Caco-2 (cell line): ENCODE data around the gene PDE4D. TPM values are rescaled to one million over a fixed set of nuclear protein-coding genes. Genes with fewer than 3 reads are reported as not detected.

Source experiments
- BruUV-seq: library from RNA; stranded (reverse); fragments of 400-500 nt; replicated peaks from 2 replicates; lab custom pipeline; 2021; lab: Mats Ljungman, UMichigan
- CTCF ChIA-PET: fragments of 300-600 bp; sonication (Branson Sonifier 250); formaldehyde crosslinking; loops from one replicate; lab custom pipeline; 2022; ENCODE audit warnings: antibody characterized with exemption; lab: Charles Lee
- POLR2A ChIA-PET: fragments of 300-600 bp; sonication (Branson Sonifier 250); formaldehyde crosslinking; loops from one replicate; lab custom pipeline; 2022; ENCODE audit warnings: antibody characterized with exemption; lab: Charles Lee
- DNase-seq, 2 experiments: peaks; one replicate each; pipeline versions ENCODE4 v3.0.0 to v3.0.0-alpha.2; 2020 to 2022
- H3K27me3 ChIP-seq: replicated peaks from 2 replicates; pipeline ENCODE4 v1.6.0; 2011; ENCODE audit warnings: low read length; ENCODE audit not compliant: control insufficient read depth, insufficient read depth
- H3K36me3 ChIP-seq: 2 replicates; pipeline ENCODE4 v1.5.1; 2011; ENCODE audit warnings: low read length; ENCODE audit not compliant: control insufficient read depth, insufficient read depth
- H3K4me1 ChIP-seq: fragments of 250-450 bp; sonication (Bioruptor Pico); 2 replicates; pipeline ENCODE4 v1.5.1; 2020; ENCODE audit warnings: mild to moderate bottlenecking
- H3K4me3 ChIP-seq: 2 replicates; pipeline ENCODE4 v1.5.1; 2011; ENCODE audit warnings: low read depth, mild to moderate bottlenecking, control low read depth, low read length
- H3K9me3 ChIP-seq: fragments of 250-450 bp; sonication (Bioruptor Pico); 2 replicates; pipeline ENCODE4 v1.5.1; 2020; ENCODE audit warnings: mild to moderate bottlenecking, moderate library complexity
- H3K27ac Mint-ChIP-seq: one replicate; pipeline ENCODE4 v1.8.0; 2022; ENCODE audit warnings: mixed read lengths; ENCODE audit not compliant: unreplicated experiment
- H3K27me3 Mint-ChIP-seq: one replicate; pipeline ENCODE4 v1.8.0; 2022; ENCODE audit warnings: mixed read lengths; ENCODE audit not compliant: insufficient read depth, unreplicated experiment
- H3K36me3 Mint-ChIP-seq: one replicate; pipeline ENCODE4 v1.8.0; 2022; ENCODE audit warnings: mild to moderate bottlenecking, mixed read lengths; ENCODE audit not compliant: insufficient read depth, unreplicated experiment
- H3K4me1 Mint-ChIP-seq: one replicate; pipeline ENCODE4 v1.8.0; 2022; ENCODE audit warnings: low read depth, mixed read lengths; ENCODE audit not compliant: unreplicated experiment
- H3K4me3 Mint-ChIP-seq: one replicate; pipeline ENCODE4 v1.8.0; 2022; ENCODE audit warnings: mild to moderate bottlenecking, moderate library complexity, mixed read lengths; ENCODE audit not compliant: unreplicated experiment
- H3K9me3 Mint-ChIP-seq: one replicate; pipeline ENCODE4 v1.8.0; 2022; ENCODE audit warnings: mixed read lengths; ENCODE audit not compliant: unreplicated experiment
- intact Hi-C: fragments of 100-400 bp; cut with micrococcal nuclease; formaldehyde crosslinking; loops from one replicate; pipeline ENCODE4 v1.10.0; 2022; ENCODE audit not compliant: unreplicated experiment
- total RNA-seq: library from RNA; stranded (reverse); gene quantifications from 2 replicates; pipeline ENCODE4 v1.2.3, GENCODE V29; 2022
- TF ChIP-seq, protein P1 (sequence below), 2 experiments: fragments of 200-600 bp in 1 of 2; IDR thresholded peaks; 1 replicate in 1 of 2; 2 replicates in 1 of 2; pipeline versions ENCODE4 v1.5.1 to v1.8.0; 2011 to 2022; ENCODE audit warnings: antibody characterized with exemption in 1 of 2, control low read depth in 1 of 2, inconsistent platforms in 1 of 2, low read depth in 1 of 2, low read length in 1 of 2, mild to moderate bottlenecking in 1 of 2, moderate library complexity in 1 of 2; ENCODE audit not compliant: insufficient read depth in 1 of 2, severe bottlenecking in 1 of 2, unreplicated experiment in 1 of 2

The PDE4D gene
- total RNA-seq, 1 experiment from 2014 or later: 89.8 TPM

DNA sequence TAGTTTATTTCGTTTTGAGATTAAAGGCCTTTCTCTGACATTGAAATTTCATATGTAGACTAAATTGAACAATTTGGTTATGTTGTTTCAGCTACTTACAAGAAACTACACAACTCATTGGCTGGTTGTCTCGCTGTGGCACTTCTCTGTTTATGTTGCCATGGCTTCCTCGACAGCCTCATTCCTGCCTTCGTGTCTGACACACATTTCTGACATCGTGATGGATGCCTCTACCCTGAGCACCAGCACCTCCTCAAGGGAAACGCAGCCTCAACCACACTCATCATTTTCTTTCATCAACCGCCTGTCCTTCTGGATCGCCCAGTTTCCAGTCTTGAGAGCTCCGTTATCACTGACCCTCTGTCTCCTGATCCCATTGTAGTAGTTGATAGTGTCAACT is 562.8 kb downstream of the PDE4D start:
- intact Hi-C loops: no loop called here
- no peak overlapping the region for H3K4me3 Mint-ChIP-seq
- no peak for DNase-seq
- ChIA-PET POLR2A (no interaction called here), CTCF (no interaction called here)
- TF ChIP-seq, protein P1, sequence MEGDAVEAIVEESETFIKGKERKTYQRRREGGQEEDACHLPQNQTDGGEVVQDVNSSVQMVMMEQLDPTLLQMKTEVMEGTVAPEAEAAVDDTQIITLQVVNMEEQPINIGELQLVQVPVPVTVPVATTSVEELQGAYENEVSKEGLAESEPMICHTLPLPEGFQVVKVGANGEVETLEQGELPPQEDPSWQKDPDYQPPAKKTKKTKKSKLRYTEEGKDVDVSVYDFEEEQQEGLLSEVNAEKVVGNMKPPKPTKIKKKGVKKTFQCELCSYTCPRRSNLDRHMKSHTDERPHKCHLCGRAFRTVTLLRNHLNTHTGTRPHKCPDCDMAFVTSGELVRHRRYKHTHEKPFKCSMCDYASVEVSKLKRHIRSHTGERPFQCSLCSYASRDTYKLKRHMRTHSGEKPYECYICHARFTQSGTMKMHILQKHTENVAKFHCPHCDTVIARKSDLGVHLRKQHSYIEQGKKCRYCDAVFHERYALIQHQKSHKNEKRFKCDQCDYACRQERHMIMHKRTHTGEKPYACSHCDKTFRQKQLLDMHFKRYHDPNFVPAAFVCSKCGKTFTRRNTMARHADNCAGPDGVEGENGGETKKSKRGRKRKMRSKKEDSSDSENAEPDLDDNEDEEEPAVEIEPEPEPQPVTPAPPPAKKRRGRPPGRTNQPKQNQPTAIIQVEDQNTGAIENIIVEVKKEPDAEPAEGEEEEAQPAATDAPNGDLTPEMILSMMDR (IDR thresholded peaks at IDR 0.05; ENCODE audit: insufficient read depth in 1 of 2, low read depth in 1 of 2, low read length in 1 of 2, severe bottlenecking in 1 of 2, unreplicated experiment in 1 of 2): no peak
- no peaks in the 10 kb centered on the region for H3K4me1 ChIP-seq
- no peaks in the 10 kb centered on the region; the same call in 1 of the 2 replicates for H3K27me3 ChIP-seq
- no peaks in the 10 kb centered on the region for H3K27me3 Mint-ChIP-seq
- H3K36me3 ChIP-seq: no peaks in the 10 kb centered on the region
- H3K9me3 ChIP-seq: no peaks in the 10 kb centered on the region
- no peaks in the 10 kb centered on the region for H3K36me3 Mint-ChIP-seq
- H3K4me1 Mint-ChIP-seq: no peaks in the 10 kb centered on the region
- H3K27ac Mint-ChIP-seq: no peak overlapping the region
- peaks cover 10% of the 10 kb centered on the region for H3K9me3 Mint-ChIP-seq
- BruUV-seq: no TSS peak
- H3K4me3 ChIP-seq: no peak overlapping the region

DNA sequence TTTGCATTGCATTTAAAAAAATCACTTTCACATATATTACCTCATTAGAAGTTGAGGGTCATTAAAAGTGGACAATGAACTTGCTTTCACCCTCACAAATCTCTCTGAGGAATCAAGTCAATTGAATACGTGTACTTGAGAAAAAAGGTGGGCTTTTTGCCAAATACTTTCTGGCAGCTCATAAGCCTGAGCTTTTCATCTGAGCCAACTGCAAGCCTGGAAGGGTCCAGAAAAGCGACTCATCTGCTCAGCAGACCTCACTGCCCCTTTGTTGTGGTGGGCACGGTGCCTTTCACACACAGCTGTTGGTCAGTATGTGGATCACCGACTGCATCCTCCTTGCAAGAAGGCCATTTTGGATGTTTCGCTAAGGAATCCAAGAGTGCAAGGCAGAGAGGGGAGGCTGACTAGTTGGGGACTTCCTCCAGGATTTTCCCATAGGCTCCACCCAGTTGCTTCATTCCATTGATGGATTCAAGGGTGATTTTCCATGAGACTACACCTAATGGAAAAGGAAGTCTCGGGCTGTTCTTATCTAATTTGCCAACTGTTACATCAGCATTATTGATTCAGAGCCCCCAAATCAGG is 564.7 kb downstream of the PDE4D start:
- H3K36me3 ChIP-seq: no peaks in the 10 kb centered on the region
- TF ChIP-seq, protein P1 (IDR thresholded peaks at IDR 0.05; ENCODE audit: insufficient read depth in 1 of 2, low read depth in 1 of 2, low read length in 1 of 2, severe bottlenecking in 1 of 2, unreplicated experiment in 1 of 2): no peak
- ChIA-PET CTCF (interaction anchor here (0.6 to 1.0 kb wide), 2 partner anchors 14 to 20 kb away, joined by 3 read pairs; no protein-coding TSS in a partner anchor), POLR2A (no interaction called here)
- H3K9me3 ChIP-seq: no peaks in the 10 kb centered on the region
- BruUV-seq: no TSS peak
- no peak for DNase-seq
- no peaks in the 10 kb centered on the region; the same call in 1 of the 2 replicates for H3K27me3 ChIP-seq
- H3K27ac Mint-ChIP-seq: no peak overlapping the region
- H3K4me3 Mint-ChIP-seq: no peak overlapping the region
- H3K27me3 Mint-ChIP-seq: no peaks in the 10 kb centered on the region
- no peaks in the 10 kb centered on the region for H3K36me3 Mint-ChIP-seq
- peaks cover 7% of the 10 kb centered on the region for H3K4me1 ChIP-seq
- H3K4me1 Mint-ChIP-seq: peaks cover 4% of the 10 kb centered on the region
- peaks cover 10% of the 10 kb centered on the region for H3K9me3 Mint-ChIP-seq
- intact Hi-C loops: no loop called here
- H3K4me3 ChIP-seq: no peak overlapping the region

DNA sequence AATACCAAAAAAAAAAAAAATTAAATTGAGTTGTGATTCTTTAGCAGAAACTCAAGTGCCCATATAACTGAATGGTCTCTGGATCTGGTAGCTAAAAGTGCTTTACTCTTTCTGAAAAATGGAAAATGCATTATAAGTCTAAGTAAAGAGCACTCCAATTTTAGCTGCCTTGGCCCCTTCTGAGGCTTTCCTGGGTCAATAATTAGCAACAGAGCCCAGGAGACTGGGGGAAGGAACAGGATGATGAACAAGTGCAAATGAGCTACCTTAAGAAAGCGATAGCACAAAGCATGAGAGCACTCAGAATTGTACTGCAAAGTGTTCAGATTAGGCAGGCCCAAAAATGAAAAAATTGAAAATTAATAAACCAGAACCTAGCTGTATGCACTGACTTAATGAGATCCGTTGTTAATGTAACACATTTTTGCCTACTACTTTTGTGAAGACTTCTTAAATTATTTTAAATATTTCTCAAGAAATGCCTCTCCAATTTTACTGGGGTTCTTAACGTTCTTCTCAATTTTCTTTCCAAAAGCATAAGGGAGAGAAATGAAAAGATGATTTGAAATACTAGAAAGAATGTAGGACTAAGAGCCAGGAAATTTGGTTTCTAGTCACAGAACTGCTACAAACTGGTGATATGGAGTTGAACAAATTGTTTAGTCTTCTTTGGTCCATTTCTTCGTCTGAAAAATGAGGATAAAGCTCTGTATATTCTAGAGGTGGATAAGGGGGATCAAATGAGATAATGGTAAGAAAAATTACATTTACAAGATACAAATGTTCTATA is 566.1 kb downstream of the PDE4D start:
- no peak overlapping the region for H3K4me3 Mint-ChIP-seq
- ChIA-PET CTCF (interaction anchor here (0.7 kb wide), 1 partner anchor 272 kb away, joined by 3 read pairs; no protein-coding TSS in a partner anchor), POLR2A (no interaction called here)
- no peak for DNase-seq
- TF ChIP-seq, protein P1 (IDR thresholded peaks at IDR 0.05; ENCODE audit: insufficient read depth in 1 of 2, low read depth in 1 of 2, low read length in 1 of 2, severe bottlenecking in 1 of 2, unreplicated experiment in 1 of 2): no peak
- no peaks in the 10 kb centered on the region for H3K27me3 Mint-ChIP-seq
- H3K4me1 Mint-ChIP-seq: peaks cover 7% of the 10 kb centered on the region
- Histone ChIP-seq H3K4me1 (peaks cover 7% of the 10 kb centered on the region), H3K36me3 (no peaks in the 10 kb centered on the region), H3K4me3 (no peak overlapping the region), H3K9me3 (no peaks in the 10 kb centered on the region), H3K27me3 (no peaks in the 10 kb centered on the region)
- no peaks in the 10 kb centered on the region for H3K36me3 Mint-ChIP-seq
- H3K9me3 Mint-ChIP-seq: peaks cover 10% of the 10 kb centered on the region
- BruUV-seq: no TSS peak
- intact Hi-C loops: no loop called here
- no peak overlapping the region for H3K27ac Mint-ChIP-seq
